Measurements from ENCODE around the gene UNC50.

GRCh38 chr2:98579926-98580325 is 28.5 kb upstream of the UNC50 start:
- TF ChIP-seq GATA2 (IDR thresholded peaks at IDR 0.05; ENCODE audit: low read depth, low read length) (no peak), GATA3 (IDR thresholded peaks at IDR 0.05; ENCODE audit: low read depth, low read length) (no peak)

Data from SH-SY5Y (cell line).